Neutrophil (primary cell): ENCODE results near the gene NRG2.

Experiments
- H3K27ac ChIP-seq: fragments of 200-600 bp; sonication (generic); 2 replicates; pipeline ENCODE4 v1.5.1; 2016; ENCODE audit warnings: mild to moderate bottlenecking, moderate library complexity
- H3K27me3 ChIP-seq: fragments of 200-600 bp; sonication (generic); 2 replicates; pipeline ENCODE4 v1.6.0; 2016; ENCODE audit warnings: mild to moderate bottlenecking
- H3K36me3 ChIP-seq: fragments of 200-600 bp; sonication (generic); 2 replicates; pipeline ENCODE4 v1.5.1; 2017
- H3K4me1 ChIP-seq, 2 experiments: fragments of 200-600 bp in 1 of 2; sonication (generic) in 1 of 2; 1 replicate in 1 of 2; 2 replicates in 1 of 2; pipeline versions ENCODE4 v1.5.1 to v1.6.1; 2013 to 2016; ENCODE audit warnings: low read depth in 1 of 2, low read length in 1 of 2, mild to moderate bottlenecking in 1 of 2, moderate library complexity in 1 of 2; ENCODE audit not compliant: control insufficient read depth in 1 of 2, insufficient read depth in 1 of 2
- H3K4me3 ChIP-seq, 2 experiments: fragments of 200-600 bp in 1 of 2; sonication (generic) in 1 of 2; 1 replicate in 1 of 2; 2 replicates in 1 of 2; pipeline ENCODE4 v1.5.1; 2013 to 2016; ENCODE audit warnings: low read depth in 1 of 2, low read length in 1 of 2, mild to moderate bottlenecking in 1 of 2, moderate library complexity in 1 of 2
- H3K9me3 ChIP-seq: fragments of 200-600 bp; sonication (generic); 2 replicates; pipeline ENCODE4 v1.5.1; 2016
- TF ChIP-seq, protein P1 (sequence below): fragments of 200-600 bp; sonication (generic); IDR thresholded peaks from 2 replicates; pipeline ENCODE4 v1.5.1; 2016; ENCODE audit warnings: antibody characterized with exemption

Gene NRG2

GRCh38 chr5:140042643-140043507 is at the start of gene NRG2:
Gene NRG2 (minus strand): TSS chr5:140043299.
- Histone ChIP-seq H3K9me3 (no peaks in the 10 kb centered on the region), H3K4me3 (peak within 1 kb of the TSS in 1 of 2 experiments; percentile 18), H3K4me1 (peaks cover 9 to 36% of the 10 kb centered on the region in 2 experiments), H3K27me3 (peaks cover 99% of the 10 kb centered on the region), H3K27ac (no peak within 1 kb of the TSS), H3K36me3 (no peaks in the 10 kb centered on the region)
- TF ChIP-seq, protein P1, sequence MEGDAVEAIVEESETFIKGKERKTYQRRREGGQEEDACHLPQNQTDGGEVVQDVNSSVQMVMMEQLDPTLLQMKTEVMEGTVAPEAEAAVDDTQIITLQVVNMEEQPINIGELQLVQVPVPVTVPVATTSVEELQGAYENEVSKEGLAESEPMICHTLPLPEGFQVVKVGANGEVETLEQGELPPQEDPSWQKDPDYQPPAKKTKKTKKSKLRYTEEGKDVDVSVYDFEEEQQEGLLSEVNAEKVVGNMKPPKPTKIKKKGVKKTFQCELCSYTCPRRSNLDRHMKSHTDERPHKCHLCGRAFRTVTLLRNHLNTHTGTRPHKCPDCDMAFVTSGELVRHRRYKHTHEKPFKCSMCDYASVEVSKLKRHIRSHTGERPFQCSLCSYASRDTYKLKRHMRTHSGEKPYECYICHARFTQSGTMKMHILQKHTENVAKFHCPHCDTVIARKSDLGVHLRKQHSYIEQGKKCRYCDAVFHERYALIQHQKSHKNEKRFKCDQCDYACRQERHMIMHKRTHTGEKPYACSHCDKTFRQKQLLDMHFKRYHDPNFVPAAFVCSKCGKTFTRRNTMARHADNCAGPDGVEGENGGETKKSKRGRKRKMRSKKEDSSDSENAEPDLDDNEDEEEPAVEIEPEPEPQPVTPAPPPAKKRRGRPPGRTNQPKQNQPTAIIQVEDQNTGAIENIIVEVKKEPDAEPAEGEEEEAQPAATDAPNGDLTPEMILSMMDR, result no peak

DNA sequence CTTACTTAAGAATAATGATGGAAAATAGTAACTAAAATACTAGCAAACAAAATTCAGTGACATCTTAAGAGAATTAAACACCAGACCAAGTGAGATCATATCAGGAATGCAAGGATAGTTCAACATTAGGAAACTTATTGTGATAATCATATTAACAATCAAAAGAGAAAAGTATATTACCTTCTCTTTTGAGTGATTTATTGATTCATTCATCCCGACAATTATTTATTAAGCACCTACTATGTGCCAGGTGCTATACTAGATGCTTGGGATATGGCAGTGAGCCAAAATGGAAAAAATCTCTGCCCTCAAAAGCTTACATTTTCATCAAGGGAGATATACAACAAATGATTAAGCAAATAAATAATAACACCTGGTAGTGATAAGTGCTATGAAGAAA is 47.2 kb upstream of the NRG2 start:
- Histone ChIP-seq H3K36me3 (no peaks in the 10 kb centered on the region), H3K9me3 (peaks cover 5% of the 10 kb centered on the region), H3K4me1 (no peaks in the 10 kb centered on the region), H3K4me3 (no peak overlapping the region), H3K27ac (no peak overlapping the region), H3K27me3 (peaks cover 66% of the 10 kb centered on the region)
- TF ChIP-seq, protein P1, result no peak

GRCh38 chr5:140084541-140084940 is 41.4 kb upstream of the NRG2 start:
- TF ChIP-seq, protein P1, result no peak
- Histone ChIP-seq H3K4me3 (no peak overlapping the region), H3K27me3 (peaks cover 97% of the 10 kb centered on the region)

DNA sequence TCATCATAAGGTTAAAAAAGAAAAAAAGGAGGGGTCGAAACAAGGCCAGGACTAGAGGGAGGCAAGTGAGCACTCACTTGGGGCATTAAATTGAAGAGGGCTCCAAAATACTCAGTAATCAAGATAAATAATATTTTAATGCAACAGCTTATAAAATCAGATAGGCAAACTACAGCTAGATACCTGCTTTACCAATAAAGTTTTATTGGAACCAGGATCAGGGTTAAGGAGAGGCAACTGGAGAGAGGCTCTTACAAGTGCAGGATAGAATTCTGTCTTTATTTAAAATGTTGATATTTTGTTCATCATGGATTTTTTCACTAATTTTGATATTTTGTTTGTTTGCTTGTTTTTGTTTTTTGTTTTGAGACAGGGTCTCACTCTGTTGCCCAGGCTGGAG is 40.6 kb upstream of the NRG2 start:
- H3K4me3 ChIP-seq, result no peak overlapping the region
- H3K4me1 ChIP-seq, result no peaks in the 10 kb centered on the region
- no peaks in the 10 kb centered on the region for H3K36me3 ChIP-seq
- H3K27ac ChIP-seq, result no peak overlapping the region
- TF ChIP-seq, protein P1, result no peak
- H3K9me3 ChIP-seq, result no peaks in the 10 kb centered on the region
- H3K27me3 ChIP-seq, result peaks cover 95% of the 10 kb centered on the region

More at GRCh38 chr5:140084541-140084940, 41.4 kb upstream of the NRG2 start:
- Histone ChIP-seq H3K27ac (no peak overlapping the region), H3K9me3 (no peaks in the 10 kb centered on the region), H3K36me3 (no peaks in the 10 kb centered on the region), H3K4me1 (no peaks in the 10 kb centered on the region)

- TF ChIP-seq, protein P1, result no peak
- Histone ChIP-seq H3K4me1 (no peaks in the 10 kb centered on the region), H3K36me3 (no peaks in the 10 kb centered on the region), H3K4me3 (no peak overlapping the region), H3K27ac (no peak overlapping the region), H3K27me3 (peaks cover 95% of the 10 kb centered on the region), H3K9me3 (no peaks in the 10 kb centered on the region)
Measured at GRCh38 chr5:140083120-140083519, 40.0 kb upstream of the NRG2 start.
